Activated CD4-positive, alpha-beta T cell treated with anti-CD3 and anti-CD28 coated beads for 1 hour (primary cell): ENCODE data around the gene BDH1.
A peak's percentile ranks its signal among the peaks of the same experiment; 100 is the strongest.
"Not testable (repeated sequence)": the region's sequence is repeated elsewhere in the genome, so short reads cannot be mapped to it uniquely, and the experiment has no call there.

Experiments
- DNase-seq: peaks from one replicate; pipeline ENCODE4 v3.0.0-alpha.2; 2020

The BDH1 gene, protein sequence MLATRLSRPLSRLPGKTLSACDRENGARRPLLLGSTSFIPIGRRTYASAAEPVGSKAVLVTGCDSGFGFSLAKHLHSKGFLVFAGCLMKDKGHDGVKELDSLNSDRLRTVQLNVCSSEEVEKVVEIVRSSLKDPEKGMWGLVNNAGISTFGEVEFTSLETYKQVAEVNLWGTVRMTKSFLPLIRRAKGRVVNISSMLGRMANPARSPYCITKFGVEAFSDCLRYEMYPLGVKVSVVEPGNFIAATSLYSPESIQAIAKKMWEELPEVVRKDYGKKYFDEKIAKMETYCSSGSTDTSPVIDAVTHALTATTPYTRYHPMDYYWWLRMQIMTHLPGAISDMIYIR

DNA sequence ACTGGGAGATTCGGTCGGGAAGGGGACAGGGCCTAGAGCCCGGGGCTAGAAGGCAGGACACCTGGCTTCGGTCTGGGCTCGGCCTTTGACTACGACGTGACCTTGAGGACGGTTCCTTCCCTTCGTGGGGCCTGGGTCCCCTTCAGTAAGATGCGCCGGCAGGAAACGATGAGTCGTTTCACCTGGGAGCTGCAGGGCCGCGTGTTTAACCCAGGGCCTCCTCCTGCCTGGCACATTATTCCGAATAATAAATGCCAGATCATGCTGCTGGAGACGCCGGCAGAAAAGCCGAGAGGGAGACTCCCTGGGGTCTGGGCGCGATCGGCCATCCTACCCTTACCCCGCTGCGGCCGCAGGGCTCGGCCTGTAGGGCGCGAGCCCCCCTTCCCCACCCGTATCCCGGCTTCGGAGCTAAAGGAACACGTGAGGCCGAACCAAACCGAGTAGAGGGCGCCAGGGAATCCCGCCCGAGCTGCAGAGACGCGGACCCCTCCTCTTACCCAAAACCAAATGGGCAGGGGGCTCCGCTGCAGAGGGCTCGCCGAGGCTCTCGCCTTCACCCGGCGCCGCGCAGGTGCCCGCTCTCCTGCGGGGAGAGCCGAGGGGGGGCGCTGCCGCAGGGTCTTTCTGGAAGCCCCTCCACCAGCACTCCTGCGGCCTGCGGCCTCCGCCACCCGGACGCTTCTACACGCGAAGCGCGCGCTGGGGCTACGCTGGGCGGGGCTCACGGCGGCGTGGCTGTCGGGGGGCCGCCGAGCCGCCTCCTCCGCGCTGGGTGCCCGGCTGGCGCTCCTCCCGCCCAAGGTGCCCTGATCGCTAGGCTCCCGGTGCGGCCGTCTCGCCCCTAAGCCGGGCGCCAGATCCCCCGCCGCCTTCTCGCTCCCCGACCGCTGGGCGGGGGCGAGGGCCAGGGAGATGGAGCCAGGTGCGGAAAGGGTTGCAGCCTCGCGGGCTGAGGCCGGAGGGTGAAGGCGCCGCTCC is at the start of gene BDH1:
BDH1 (minus strand) TSS at position 688 of the 981 bp plus-strand sequence. CDS start 9,525 bp downstream, outside the sequence.
- DNase-seq: peak; percentile 37

DNA sequence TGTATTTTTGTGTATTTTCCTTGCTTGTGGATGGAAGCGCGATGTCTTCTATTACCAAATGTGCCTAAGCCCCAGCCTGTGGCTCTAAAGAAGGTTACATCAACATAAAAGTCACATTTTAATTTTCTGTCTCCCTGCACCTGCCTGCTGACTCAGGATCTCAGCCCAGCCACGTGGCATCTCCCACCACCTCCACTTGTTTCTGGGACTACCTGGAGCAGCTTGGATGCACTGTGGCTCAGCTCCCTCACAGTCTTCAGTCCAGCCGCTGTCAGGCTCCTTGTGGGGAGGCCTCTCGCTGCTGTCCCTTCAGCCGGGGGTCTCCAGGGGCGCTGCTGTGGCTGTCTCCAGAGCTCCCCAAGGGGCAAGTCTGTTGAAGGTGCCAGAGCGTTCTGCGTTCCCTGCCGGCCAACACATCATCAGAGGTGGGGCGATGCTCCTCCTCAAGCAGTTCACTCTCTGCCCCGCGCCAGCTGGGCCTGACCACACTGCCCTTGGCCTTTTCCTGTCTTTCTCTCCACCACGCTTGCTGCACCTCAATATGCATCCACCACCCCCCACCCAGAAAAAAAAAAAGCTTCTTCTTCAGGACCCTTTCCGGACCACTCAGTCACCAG is 47.7 kb upstream of the BDH1 start:
- DNase-seq: no peak

DNA sequence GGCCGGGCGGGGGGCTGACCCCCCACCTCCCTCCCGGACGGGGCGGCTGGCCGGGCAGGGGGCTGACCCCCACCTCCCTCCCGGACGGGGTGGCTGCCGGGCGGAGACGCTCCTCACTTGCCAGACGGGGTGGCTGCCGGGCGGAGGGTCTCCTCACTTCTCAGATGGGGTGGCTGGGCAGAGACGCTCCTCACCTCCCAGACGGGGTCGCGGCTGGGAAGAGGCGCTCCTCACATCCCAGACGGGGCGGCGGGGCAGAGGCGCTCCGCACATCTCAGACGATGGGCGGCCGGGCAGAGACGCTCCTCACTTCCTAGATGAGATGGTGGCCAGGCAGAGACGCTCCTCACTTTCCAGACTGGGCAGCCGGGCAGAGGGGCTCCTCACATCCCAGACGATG is 46.6 kb upstream of the BDH1 start:
- not testable (repeated sequence) for DNase-seq

DNA sequence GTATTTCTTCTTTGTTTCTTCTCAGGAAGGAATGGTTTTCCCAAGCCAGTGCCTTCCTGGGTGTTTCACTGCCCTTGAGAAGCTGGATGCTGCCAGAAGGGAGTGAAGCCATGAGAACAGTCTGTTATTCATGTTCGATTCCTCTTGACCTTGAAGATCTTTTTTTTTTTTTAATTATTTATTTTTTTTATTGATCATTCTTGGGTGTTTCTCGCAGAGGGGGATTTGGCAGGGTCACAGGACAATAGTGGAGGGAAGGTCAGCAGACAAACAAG is 45.7 kb upstream of the BDH1 start:
- DNase-seq: not testable (repeated sequence)

DNA sequence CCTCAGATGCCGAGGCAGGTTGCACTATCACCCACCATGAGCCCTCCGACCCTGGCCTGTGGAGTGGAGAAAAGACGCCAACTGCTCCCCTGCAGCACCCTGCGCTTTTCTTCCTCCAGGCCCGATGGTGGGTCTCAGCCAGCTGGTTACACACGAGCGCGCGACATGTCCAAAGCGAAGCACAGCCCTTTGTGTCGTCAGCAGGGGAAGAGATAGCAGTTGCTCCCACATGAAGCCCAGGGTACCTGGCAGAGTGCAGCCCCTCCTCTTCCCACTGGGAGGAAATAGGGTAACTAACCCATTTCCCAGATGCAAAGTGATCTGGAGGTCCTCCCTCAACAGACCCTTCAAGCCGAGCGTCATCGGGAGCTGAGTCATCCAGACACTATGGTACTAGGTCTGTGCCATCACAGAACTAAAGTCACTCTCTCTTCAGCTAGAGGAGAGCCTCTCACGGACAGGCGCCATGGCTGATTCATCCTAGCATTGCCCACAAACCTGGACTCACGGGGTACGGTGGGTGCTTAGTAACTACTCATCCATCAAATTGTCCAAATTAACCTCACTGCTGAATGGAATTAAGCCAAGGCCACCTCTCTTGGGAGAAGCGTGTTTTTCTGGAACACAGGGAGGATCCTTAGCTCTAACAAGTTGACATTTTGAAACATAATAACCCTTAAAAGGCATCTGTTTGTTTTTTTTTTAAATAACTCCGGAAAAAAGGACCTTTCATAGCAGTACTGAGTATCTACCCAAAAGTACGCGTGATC is 45.2 kb upstream of the BDH1 start:
- no peak for DNase-seq

DNA sequence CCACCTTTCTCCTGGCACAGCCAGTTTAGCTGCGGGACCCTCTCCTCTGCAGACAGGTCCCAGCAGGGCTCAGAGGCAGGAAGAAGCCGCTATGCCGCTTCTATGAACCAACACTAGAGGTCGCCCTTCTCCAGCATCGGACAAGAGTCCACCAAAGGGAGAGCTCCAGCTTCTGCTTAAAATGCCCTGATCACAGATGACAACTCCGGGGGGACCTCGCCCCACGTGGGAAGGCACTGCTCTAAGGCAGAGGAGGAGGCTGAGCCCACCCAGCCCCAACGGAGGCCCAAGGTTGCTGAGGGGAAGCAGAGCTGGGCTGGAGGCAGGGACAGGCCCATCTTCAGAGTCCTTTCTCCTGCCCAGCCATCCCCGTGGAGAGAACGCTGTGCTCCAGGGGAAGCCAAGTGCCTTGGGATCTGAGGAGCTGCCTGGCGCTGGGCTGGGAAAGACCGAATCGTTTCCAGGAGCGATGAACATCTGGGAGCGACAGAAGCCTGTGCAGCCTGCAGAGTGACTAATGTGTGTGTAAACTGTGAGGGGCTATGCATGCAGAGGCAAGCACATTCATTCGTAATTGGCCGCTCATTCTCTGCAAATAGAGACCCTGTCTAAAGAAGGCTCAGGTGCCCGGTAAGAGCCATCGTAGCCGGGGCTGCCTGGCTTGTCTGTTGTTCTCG is 43.5 kb upstream of the BDH1 start:
- DNase-seq: peak; percentile 62

DNA sequence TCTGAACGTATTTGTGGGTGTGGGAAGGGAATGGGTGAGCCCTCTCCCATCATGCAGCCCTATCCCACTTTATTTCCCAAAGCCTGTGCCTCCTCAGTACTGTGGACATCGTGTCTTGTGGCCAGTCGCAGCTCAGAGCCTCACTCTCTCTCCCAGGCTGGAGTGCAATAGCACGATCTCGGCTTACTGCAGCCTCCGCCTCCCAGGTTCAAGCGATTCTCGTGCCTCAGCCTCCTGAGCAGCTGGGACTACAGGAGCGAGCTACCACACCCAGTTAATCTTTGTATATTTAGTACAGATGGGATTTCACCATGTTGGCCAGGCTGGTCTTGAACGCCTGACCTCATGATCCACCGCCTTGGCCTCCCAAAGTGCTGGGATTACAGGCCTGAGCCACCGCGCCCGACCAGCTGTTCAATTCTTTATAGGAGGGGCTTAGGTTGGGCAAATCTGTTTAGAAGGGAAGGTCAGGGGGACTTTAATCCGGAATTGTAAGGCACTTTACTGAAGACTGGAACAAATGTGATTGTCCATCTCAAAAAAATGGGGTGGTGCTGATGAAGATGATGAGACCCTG is 42.7 kb upstream of the BDH1 start:
- DNase-seq: no peak

DNA sequence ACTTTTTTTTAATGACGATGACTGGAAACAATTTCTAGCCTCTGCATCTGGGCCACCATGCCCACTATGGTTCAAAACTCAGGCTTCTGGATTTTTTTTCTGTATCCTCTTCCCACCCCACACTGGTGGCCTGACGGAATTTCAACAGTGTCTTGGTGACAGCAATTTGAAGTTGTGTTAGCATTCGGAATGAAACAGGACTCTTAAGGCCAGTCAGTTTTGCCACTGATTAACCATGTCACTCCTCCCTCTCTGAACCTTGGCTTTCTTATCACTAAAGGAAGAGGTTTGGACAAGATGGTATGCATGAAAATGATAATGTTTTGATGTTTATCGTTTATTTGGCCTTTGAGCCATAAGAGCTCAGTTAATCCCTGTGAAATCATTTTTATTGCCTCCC is 41.6 kb upstream of the BDH1 start:
- DNase-seq: no peak

DNA sequence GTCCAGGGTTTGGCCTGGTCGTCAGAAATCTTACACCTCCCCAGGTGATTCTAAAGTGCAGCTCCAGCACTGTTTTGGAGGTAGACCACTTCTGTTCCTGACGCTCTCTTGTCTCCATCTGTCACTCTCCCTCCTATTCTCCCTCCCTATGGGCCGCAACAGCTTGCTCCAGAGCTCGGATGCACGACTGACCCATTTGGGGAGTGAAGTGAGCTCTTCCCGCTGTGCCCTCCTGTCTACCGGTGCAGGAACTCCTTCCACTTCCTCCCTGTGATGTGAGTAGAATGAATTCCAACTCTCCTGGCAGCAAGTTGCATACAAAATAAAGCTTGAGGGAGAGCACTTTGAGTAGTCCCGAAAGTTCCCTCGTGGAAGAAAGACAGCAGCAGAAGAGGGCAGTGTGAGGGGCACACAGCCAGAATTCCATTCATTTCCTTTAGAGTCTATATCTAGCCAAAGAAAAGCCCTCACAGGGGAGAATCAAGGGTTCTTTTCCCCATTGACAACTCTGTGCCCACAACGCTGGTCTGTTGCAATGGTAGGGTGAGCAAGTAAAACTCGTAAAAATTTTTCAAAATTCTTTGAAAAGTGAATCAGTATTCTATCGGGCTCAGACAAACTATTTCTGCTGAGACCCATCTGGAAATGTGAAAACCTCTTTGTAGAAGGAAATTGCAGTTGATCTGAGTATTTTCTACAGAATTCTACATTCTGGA is 39.9 kb upstream of the BDH1 start:
- DNase-seq: no peak

DNA sequence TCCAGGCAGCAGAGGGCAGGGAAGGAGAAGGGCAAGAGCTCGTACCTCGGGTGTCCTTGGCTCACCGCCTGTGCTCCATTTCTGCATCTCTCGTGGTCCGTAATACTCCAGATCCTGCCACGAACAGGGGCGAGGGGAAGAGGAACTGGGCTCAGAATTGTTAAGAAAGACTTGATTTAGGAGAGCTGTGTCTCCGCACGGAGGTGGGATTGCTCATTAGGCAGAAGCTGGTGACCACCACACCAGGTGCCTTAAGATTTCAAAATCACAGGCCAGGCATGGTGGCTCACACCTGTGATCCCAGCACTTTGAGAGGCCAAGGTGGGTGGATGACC is 37.2 kb upstream of the BDH1 start:
- DNase-seq: no peak

DNA sequence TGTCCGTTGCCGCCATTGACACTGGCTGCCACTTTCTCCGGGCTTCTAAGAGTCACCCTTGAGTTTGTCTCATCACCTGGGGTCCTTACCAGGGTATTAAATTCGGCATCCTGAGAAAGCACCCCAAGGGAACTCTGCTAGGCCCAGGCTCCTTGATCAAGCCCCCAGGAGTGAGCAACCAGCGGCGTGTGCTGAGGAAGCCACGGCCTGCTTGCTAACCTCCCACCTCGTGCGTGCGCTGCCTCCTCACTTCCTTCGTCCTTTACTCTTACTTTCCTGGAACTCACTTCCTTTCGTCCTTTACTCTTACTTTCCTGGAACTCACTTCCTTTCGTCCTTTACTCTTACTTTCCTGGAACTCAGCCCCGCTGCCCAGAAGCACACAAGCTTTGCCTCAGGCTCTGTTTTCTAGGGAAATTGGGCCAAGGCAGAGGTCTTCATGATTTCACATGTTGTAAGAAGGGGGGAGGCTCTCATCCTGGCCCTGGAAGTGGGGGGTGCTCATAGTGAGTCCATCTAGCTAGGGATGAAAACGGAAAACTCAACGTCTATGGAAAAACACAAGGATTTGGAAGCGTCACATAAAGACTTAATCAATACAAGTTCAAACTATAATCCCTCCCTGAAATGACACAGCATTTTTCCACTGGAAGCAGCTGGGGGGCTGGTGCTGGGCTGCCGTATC is 36.7 kb upstream of the BDH1 start:
- DNase-seq: no peak

DNA sequence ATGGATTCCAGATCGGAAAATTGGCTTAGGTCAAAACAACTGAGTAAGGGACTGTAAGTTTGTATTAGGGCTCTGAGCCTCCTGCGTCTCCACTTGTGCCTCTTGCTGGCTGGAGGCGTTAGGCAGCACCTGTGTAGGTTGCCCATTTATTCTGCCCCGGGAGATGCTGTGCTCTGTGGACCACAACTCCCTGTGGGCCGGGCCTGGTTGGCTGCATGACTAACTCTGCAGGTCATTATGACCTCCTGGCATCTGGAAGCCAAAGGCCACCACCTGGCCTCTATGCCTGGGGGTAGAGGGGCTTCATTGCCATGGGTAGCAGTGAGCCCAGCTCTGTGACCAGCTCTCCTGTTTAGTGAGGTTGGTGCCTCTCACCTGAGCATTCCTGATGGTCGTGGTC is 36.0 kb upstream of the BDH1 start:
- DNase-seq: no peak

DNA sequence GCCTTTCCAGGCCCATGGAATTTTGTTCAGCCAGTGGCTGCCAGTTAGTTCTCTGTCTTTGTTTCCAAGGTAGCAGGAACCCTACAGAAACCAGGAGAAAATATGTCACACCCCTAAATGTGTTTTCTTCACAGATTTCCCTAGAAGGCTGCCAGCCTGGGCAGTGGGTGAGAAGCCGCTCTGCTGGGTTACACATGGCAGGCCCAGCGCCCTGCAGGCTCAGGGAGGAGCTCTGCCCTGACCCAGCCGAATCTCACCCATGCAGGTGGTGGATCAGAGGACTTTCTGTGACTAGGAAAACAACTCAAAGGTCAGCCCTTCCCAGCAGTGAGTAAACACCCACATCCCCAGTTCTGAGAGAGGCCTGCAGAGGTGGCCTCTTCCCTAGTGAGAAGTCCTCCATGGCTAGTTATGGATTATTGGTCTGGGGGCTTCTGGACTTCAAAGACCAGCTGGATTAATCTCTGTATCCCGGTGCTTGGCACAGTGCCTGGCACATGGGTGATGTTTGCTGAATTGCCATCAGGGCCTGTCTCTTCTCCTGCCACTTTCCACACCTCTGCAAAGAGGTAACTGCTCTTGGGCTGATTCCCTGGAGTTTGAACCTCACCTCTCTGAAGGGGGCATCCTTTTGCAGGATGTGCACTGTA is 34.7 kb upstream of the BDH1 start:
- no peak for DNase-seq

DNA sequence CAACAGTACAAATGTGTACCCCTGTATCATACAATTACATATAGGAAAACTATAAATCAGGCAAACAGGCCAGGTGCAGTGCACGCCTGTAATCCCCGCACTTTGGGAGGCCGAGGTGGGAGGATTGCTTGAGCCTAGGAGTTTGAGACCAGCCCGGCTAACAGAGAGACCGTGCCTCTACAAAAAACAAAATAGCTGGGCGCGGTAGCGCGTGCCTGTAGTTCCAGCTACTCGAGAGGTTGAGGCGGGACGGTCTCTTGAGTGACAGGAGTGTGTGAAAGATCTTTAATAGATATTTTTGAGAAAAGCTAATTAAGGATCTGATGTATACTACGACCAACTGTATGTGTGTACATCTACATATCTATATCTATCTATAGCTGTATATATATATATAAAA is 33.8 kb upstream of the BDH1 start:
- no peak for DNase-seq

DNA sequence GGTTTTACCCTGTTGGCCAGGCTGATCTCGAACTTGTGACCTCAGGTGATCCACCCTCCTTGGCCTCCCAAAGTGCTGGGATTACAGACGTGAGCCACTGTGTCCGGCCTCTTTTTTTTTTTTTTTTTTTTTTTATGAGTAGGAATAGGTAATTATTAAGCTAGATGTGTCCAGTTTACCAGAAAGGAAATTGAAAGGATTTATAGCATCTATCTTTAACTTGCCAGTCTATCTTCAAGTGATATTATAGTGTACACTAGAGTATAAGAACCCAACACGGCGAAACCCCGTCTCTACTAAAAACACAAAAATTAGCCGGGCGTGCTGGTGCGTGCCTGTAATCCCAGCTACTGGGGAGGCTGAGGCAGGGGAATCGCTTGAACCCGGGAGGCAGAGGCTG is 31.0 kb upstream of the BDH1 start:
- DNase-seq: not testable (repeated sequence)

DNA sequence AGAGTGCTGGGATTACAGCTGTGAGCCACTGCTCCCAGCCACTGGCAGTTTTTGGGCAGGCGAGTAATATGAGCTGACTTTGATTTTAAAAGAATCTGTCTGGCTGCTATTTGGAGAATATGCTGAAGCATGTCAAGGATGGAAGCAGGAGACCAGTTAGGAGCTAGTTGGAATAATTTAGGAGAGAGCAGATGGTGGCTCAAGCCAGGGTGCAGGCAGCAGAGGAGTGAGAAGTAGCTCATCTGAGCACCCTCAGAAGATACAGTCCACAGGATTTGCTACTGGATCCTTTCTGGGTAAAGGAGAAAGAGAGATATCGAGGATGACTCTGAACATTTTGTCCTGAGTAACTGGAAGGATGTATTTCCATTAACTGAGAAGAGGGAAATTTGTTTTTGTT is 30.4 kb upstream of the BDH1 start:
- no peak for DNase-seq

DNA sequence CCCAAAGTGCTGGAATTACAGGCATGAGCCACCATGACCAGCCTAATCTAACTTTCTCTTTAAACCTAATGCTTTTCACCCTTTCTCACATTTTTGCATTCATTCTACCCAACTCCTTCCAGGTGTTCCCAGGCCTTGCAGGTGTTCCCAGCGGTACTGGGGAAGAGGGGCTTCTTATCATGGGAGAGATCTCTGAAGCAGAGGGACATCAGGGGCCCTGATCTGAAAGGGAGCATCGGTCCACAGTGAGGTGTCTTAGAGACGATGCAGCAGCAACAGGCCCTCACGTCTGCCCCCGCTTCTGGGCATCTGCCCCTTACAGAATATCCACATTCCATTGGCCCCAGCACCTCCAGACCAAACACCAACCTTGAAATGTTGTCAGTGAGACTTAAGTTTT is 29.0 kb upstream of the BDH1 start:
- DNase-seq: no peak

DNA sequence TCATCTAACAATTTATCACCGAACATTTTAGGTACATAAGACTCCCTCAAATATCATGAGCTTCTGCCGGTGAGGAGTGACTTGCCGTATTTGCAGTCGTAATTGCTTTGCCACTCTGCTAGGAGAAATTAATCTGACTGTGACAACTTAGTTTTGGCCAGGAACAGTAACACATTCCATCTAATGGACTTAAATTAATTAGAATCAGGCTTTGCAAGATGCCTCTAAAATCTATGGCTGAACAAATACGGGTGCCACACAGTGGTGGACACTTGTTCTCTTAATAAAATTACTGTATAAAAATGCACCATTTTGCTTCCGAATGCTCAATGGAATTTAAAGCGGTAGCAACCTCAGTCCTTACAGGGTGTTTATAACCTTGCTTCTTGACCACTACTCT is 27.6 kb upstream of the BDH1 start:
- DNase-seq: no peak

DNA sequence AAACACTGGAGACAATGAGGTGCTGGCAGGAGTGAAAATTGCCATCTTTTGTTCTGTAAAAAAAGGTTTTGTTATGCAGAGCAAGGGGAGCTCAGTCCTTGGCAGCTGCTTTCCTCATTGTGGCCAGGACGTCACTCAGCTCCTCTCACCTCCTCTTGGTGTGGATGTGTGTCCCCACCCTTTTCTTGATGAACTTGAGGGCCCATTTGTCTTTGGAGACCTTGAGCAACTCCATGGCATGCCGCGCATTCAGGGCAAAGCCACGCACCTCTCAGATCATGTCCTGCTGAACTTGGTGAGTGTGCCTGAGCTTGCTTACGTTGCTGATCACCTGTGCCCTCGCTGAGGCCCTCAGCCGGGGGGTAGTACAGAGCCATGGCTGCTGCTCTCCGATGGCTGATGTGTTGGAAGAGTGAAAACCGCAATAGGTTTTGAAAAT is 24.5 kb upstream of the BDH1 start:
- no peak for DNase-seq

DNA sequence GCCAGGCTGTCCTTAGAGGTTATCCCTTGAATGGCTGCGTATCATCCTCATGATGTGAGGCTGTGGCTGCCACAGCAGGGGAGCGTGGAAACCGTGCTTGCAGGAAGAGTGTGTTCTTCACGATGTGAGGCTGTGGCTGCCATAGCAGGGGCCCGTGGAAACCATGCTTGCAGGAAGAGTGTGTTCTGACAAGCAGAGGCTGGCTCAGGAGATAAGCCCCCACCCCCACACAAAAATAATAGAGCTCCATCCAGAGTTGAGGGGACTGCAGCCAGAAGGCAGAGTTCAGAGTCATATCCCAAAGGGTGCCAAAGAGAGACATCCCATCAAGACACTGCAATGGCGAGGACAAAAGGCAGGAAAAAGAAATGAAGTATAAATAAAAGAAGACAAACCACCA is 22.6 kb upstream of the BDH1 start:
- DNase-seq: no peak
